Vagina (tissue), 2 donors: Measurements from ENCODE around the gene CISD3.

Experiments used
- CTCF ChIP-seq, 3 experiments: fragments of 450-650 bp in 2 of 3; fragments of 200-600 bp in 1 of 3; sonication (generic) in 1 of 3; IDR thresholded peaks; one replicate each; pipeline ENCODE4 v1.5.1; 2017 to 2019; ENCODE audit warnings: antibody characterized with exemption in 3 of 3, mild to moderate bottlenecking in 2 of 3, moderate library complexity in 2 of 3
- POLR2A ChIP-seq, 2 donors: fragments of 450-650 bp; IDR thresholded peaks; one replicate each; pipeline ENCODE4 v1.6.1; 2017; ENCODE audit warnings: antibody characterized with exemption in 2 of 2, mild to moderate bottlenecking in 2 of 2, moderate library complexity in 2 of 2

GRCh38 chr17:38752308-38753070 lies 22.3 kb downstream of the CISD3 start, which contains the start of gene PSMB3:
- no peak for TF ChIP-seq POLR2A (IDR thresholded peaks at IDR 0.05)
- TF ChIP-seq CTCF (IDR thresholded peaks at IDR 0.05) = peak in 1 of 3 experiments; percentile 9
